Breast epithelium (tissue), 4 donors: Measurements from ENCODE around the gene FAT2. TPM values are rescaled to one million over a fixed set of nuclear protein-coding genes. Genes with fewer than 3 reads are reported as not detected.

Experiments
- DNase-seq, 2 donors: peaks; one replicate each; pipeline ENCODE4 v3.0.0-alpha.2; 2019; ENCODE audit warnings: low spot score in 2 of 2
- H3K27ac ChIP-seq, 2 donors: fragments of 200-600 bp; sonication (generic) in 1 of 2; one replicate each; pipeline ENCODE4 v1.5.1; 2016 to 2019; ENCODE audit warnings: mild to moderate bottlenecking in 1 of 2
- H3K27me3 ChIP-seq, 2 donors: fragments of 200-600 bp; sonication (generic) in 1 of 2; one replicate each; pipeline versions ENCODE4 v1.5.1 to v1.6.0; 2017 to 2019; ENCODE audit warnings: control low read depth in 1 of 2, mild to moderate bottlenecking in 1 of 2
- H3K36me3 ChIP-seq: fragments of 200-600 bp; one replicate; pipeline ENCODE4 v1.5.1; 2019
- H3K4me1 ChIP-seq, 2 donors: fragments of 200-600 bp; sonication (generic); one replicate each; pipeline ENCODE4 v1.5.1; 2016 to 2019; ENCODE audit warnings: control low read depth in 1 of 2
- H3K4me3 ChIP-seq, 3 donors: fragments of 200-600 bp; sonication (generic); 1 replicate in 2 of 3; 2 replicates in 1 of 3; pipeline ENCODE4 v1.5.1; 2016 to 2019; ENCODE audit warnings: mild to moderate bottlenecking in 3 of 3, moderate library complexity in 2 of 3
- H3K9me3 ChIP-seq, 2 donors: fragments of 200-600 bp; sonication (generic) in 1 of 2; one replicate each; pipeline ENCODE4 v1.5.1; 2016 to 2019; ENCODE audit warnings: control low read depth in 1 of 2
- POLR2A ChIP-seq: fragments of 450-650 bp; IDR thresholded peaks from one replicate; pipeline ENCODE4 v1.6.1; 2016; ENCODE audit warnings: antibody characterized with exemption, mild to moderate bottlenecking, moderate library complexity
- POLR2AphosphoS5 ChIP-seq, 3 donors: sonication (generic); formaldehyde crosslinking; IDR thresholded peaks; one replicate each; pipeline ENCODE4 v1.6.1; 2017; ENCODE audit warnings: antibody characterized with exemption in 3 of 3
- intact Hi-C: fragments of 100-400 bp; cut with DNase I; formaldehyde crosslinking; loops from one replicate; pipeline ENCODE4 v1.15.1; 2023; ENCODE audit warnings: low total_unique reads
- total RNA-seq, 3 donors: library from RNA; depleted of rRNA; stranded (reverse); fragments of >200 nt; gene quantifications; one replicate each; pipeline ENCODE4 v1.1.0, GENCODE V29; 2016
- TF ChIP-seq, protein P1 (sequence below), 3 donors: fragments of 450-650 bp; IDR thresholded peaks; one replicate each; pipeline ENCODE4 v1.5.1; 2016 to 2017; ENCODE audit warnings: antibody characterized with exemption in 3 of 3, mild to moderate bottlenecking in 3 of 3, moderate library complexity in 3 of 3

FAT2 gene
- total RNA-seq, 3 donors from 2014 or later, result 0.16 to 5.4 (median 3.6) TPM

DNA sequence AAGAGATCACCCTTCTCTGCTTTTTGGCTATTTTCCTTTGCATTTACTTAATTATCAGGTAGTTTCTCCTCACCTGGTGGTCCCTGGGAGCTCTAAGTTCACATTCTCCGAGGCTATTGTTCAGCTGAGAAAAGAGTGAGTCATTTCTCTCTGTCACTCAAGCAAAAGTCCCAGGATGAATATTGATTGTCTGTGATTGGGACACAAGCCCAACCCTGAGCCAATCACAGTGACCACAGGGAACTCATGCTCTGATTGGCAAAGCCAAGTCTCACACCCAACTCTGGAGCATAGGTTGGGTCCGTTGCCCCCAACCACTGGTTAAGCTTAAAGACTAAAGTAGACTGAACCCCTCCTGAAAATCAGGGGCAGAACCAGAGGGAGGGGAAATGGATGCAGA is 27.8 kb upstream of the FAT2 start:
- intact Hi-C loops, result no loop called here
- H3K27me3 ChIP-seq, result no peaks in the 10 kb centered on the region
- no peak overlapping the region for H3K4me3 ChIP-seq
- no peaks in the 10 kb centered on the region for H3K4me1 ChIP-seq
- H3K9me3 ChIP-seq, result no peaks in the 10 kb centered on the region
- TF ChIP-seq POLR2AphosphoS5 (IDR thresholded peaks at IDR 0.05), result no peak
- TF ChIP-seq POLR2A, result no peak
- TF ChIP-seq, protein P1, sequence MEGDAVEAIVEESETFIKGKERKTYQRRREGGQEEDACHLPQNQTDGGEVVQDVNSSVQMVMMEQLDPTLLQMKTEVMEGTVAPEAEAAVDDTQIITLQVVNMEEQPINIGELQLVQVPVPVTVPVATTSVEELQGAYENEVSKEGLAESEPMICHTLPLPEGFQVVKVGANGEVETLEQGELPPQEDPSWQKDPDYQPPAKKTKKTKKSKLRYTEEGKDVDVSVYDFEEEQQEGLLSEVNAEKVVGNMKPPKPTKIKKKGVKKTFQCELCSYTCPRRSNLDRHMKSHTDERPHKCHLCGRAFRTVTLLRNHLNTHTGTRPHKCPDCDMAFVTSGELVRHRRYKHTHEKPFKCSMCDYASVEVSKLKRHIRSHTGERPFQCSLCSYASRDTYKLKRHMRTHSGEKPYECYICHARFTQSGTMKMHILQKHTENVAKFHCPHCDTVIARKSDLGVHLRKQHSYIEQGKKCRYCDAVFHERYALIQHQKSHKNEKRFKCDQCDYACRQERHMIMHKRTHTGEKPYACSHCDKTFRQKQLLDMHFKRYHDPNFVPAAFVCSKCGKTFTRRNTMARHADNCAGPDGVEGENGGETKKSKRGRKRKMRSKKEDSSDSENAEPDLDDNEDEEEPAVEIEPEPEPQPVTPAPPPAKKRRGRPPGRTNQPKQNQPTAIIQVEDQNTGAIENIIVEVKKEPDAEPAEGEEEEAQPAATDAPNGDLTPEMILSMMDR (IDR thresholded peaks at IDR 0.05), result no peak
- H3K36me3 ChIP-seq, result no peaks in the 10 kb centered on the region
- H3K27ac ChIP-seq, result peak overlapping the region in 1 of 2 donors; percentile 4
- no peak for DNase-seq

DNA sequence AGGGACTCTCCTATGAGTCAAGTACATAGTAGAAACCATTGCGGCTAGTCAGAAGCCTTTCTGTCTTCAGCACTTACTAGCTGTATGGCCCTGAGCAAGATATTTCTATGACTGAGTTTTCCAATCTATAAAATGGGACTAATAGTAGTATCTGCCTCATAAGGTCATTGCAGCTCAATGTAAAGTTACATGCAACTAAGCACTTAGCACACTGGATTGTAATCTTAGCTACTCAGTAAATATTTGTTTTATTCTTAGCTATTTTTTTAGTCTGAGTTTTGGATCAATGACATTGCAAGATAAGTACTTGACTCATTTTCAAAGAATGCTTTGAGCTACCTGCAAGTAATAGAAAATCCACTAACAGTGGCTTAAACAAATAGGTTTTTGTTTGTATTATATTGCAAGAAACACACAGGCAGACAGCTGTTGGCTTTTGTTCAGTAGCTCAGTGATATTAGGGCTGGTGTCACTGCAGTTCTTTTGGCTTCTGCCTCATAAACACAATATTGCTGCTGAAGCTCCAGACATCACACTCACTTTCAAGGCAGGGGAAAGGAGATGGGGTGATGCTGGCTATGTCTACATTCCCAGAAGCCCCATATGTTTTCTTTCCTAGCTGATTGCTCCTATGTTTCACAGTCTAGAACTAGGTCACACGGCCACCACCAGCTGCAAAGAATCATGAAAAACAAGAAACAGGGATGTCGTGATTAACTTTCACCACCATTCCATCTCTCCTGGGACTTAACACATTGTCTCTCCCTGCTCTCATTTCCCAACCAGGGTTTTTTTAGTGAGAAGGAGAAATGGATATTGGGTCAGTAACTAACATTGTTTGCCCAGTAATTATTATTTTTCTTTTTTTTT is 26.9 kb upstream of the FAT2 start:
- H3K36me3 ChIP-seq, result no peaks in the 10 kb centered on the region
- no peaks in the 10 kb centered on the region for H3K9me3 ChIP-seq
- H3K27ac ChIP-seq, result no peak overlapping the region
- H3K27me3 ChIP-seq, result no peaks in the 10 kb centered on the region
- H3K4me3 ChIP-seq, result no peak overlapping the region
- intact Hi-C loops, result no loop called here
- DNase-seq, result no peak
- TF ChIP-seq POLR2AphosphoS5 (IDR thresholded peaks at IDR 0.05) (no peak), POLR2A (no peak)
- TF ChIP-seq, protein P1 (IDR thresholded peaks at IDR 0.05), result no peak
- H3K4me1 ChIP-seq, result no peaks in the 10 kb centered on the region

- Histone ChIP-seq H3K4me3 (no peak overlapping the region), H3K9me3 (no peaks in the 10 kb centered on the region), H3K36me3 (no peaks in the 10 kb centered on the region), H3K4me1 (no peaks in the 10 kb centered on the region), H3K27ac (no peak overlapping the region), H3K27me3 (no peaks in the 10 kb centered on the region)
- intact Hi-C loops, result no loop called here
- no peak for DNase-seq
- TF ChIP-seq, protein P1 (IDR thresholded peaks at IDR 0.05), result no peak
- no peak for TF ChIP-seq POLR2AphosphoS5 (IDR thresholded peaks at IDR 0.05)
- TF ChIP-seq POLR2A, result no peak
Measured at GRCh38 chr5:151617383-151617840, 26.3 kb upstream of the FAT2 start.

GRCh38 chr5:151615431-151615830 is 24.3 kb upstream of the FAT2 start:
- H3K27ac ChIP-seq, result no peak overlapping the region
- no peak for DNase-seq

DNA sequence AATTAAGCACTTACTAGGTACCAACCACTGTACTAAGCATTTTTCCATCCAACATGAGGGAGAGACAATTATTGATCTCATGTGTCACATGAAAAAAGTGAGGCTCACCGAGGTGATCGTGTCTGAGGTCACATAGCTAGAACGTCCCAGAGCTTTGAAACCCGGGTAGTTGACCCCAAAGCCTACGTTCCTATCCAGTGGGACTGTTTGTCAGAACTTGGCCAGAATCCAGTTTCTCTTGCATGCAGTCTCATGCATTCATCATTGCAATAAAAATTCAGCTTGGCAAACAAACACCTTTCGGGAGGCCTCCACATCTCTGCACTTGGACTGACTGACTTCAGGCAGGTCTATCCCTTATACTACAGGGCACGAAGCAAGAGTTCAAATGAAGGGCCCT is 23.4 kb upstream of the FAT2 start:
- no peak for DNase-seq
- Histone ChIP-seq H3K27me3 (no peaks in the 10 kb centered on the region), H3K4me3 (no peak overlapping the region), H3K9me3 (no peaks in the 10 kb centered on the region), H3K36me3 (no peaks in the 10 kb centered on the region), H3K27ac (no peak overlapping the region), H3K4me1 (no peaks in the 10 kb centered on the region)
- intact Hi-C loops, result no loop called here
- TF ChIP-seq, protein P1 (IDR thresholded peaks at IDR 0.05), result no peak
- TF ChIP-seq POLR2AphosphoS5 (IDR thresholded peaks at IDR 0.05) (no peak), POLR2A (no peak)

More at GRCh38 chr5:151615431-151615830, 24.3 kb upstream of the FAT2 start:
- H3K27me3 ChIP-seq, result no peaks in the 10 kb centered on the region
- no peaks in the 10 kb centered on the region for H3K4me1 ChIP-seq
- intact Hi-C loops, result no loop called here
- TF ChIP-seq, protein P1 (IDR thresholded peaks at IDR 0.05), result no peak
- TF ChIP-seq POLR2AphosphoS5 (IDR thresholded peaks at IDR 0.05) (no peak), POLR2A (no peak)
- H3K4me3 ChIP-seq, result no peak overlapping the region
- no peaks in the 10 kb centered on the region for H3K9me3 ChIP-seq
- no peaks in the 10 kb centered on the region for H3K36me3 ChIP-seq
